ENCODE results near the gene TOM1. TPM values are rescaled to one million over a fixed set of nuclear protein-coding genes. Genes with fewer than 3 reads are reported as not detected.
"Not testable (repeated sequence)": the region's sequence is repeated elsewhere in the genome, so short reads cannot be mapped to it uniquely, and the experiment has no call there.

TOM1 gene
- polyA plus RNA-seq, 1 of the 3 experiments (the other 2 are of a cell fraction) = 26.9 TPM

- Histone ChIP-seq H4K20me1 (ENCODE audit: insufficient read depth) (no peaks in the 10 kb centered on the region), H3K9me3 (no peaks in the 10 kb centered on the region), H3K4me2 (no peak overlapping the region), H3K4me1 (ENCODE audit: control insufficient read depth in 1 of 2, insufficient read depth in 2 of 2, low read depth in 1 of 2, low read length in 1 of 2) (no peaks in the 10 kb centered on the region), H2AFZ (ENCODE audit: low read depth) (no peak overlapping the region), H3K9ac (no peak overlapping the region), H3K9me2 (no peaks in the 10 kb centered on the region), H3K27ac (ENCODE audit: low read depth in 2 of 2, low read length in 1 of 2) (no peak overlapping the region), H3K36me3 (replicated peaks in 1 of 2; ENCODE audit: control insufficient read depth in 1 of 2, insufficient read depth in 2 of 2, low read length in 1 of 2) (no peaks in the 10 kb centered on the region), H3F3A (replicated peaks; ENCODE audit: insufficient read depth) (peaks cover 7% of the 10 kb centered on the region), H3K79me2 (ENCODE audit: insufficient read depth) (no peaks in the 10 kb centered on the region), H3K4me3 (ENCODE audit: low read depth in 2 of 2, low read length in 1 of 2) (no peak overlapping the region), H3K27me3 (ENCODE audit: insufficient read depth) (no peaks in the 10 kb centered on the region)
- ChIA-PET CTCF (interaction anchor here (1.3 to 2.3 kb wide), 3 partner anchors 10 to 761 kb away, joined by 3 to 9 read pairs (median 3); no protein-coding TSS in a partner anchor), POLR2A (no interaction called here)
- WGBS (ENCODE audit: low lambda C conversion rate) = 97% methylated on average over 11 of the region's 11 CpGs
- DNase-seq = no peak
- TF ChIP-seq ZBTB33 (IDR thresholded peaks at IDR 0.05; ENCODE audit: borderline replicate concordance, low read depth) (no peak), POLR2AphosphoS5 (IDR thresholded peaks at IDR 0.05; ENCODE audit: low read depth, low read length) (no peak), IRF3 (IDR thresholded peaks at IDR 0.05; ENCODE audit: low read depth, low read length) (no peak), SIN3A (IDR thresholded peaks at IDR 0.05; ENCODE audit: borderline replicate concordance, low read depth, low read length) (no peak), CTCF (IDR thresholded peaks at IDR 0.05) (no peak), SMC3 (IDR thresholded peaks at IDR 0.05; ENCODE audit: low read depth, low read length) (no peak), GATA2 (CRISPR knock-in tag; IDR thresholded peaks at IDR 0.05) (no peak), FOSL2 (IDR thresholded peaks at IDR 0.05; ENCODE audit: borderline replicate concordance, low read depth) (no peak), RFX5 (IDR thresholded peaks at IDR 0.05; ENCODE audit: low read length) (no peak), FOXM1 (IDR thresholded peaks at IDR 0.05; ENCODE audit: low read depth) (no peak), FOXJ3 (CRISPR knock-in tag; IDR thresholded peaks at IDR 0.05) (no peak), CHD2 (IDR thresholded peaks at IDR 0.05; ENCODE audit: low read length, partially characterized antibody) (no peak), EZH2phosphoT487 (IDR thresholded peaks at IDR 0.05; ENCODE audit: borderline replicate concordance, low read depth) (no peak), RCOR1 (IDR thresholded peaks at IDR 0.05; ENCODE audit: low read length) (no peak), TCF12 (IDR thresholded peaks at IDR 0.05) (no peak), REST (IDR thresholded peaks at IDR 0.05; ENCODE audit: low read depth, low read length) (no peak)
These were observed 63.9 kb downstream of the TOM1 start for GRCh38 chr22:35363566-35364086.

GRCh38 chr22:35364230-35364629 lies 64.5 kb downstream of the TOM1 start:
- H3K9ac ChIP-seq; H3K9me2 ChIP-seq; H2AFZ ChIP-seq (ENCODE audit: low read depth); H3K79me2 ChIP-seq (ENCODE audit: insufficient read depth); H3K4me2 ChIP-seq; H3K36me3 ChIP-seq (replicated peaks in 1 of 2; ENCODE audit: control insufficient read depth in 1 of 2, insufficient read depth in 2 of 2, low read length in 1 of 2); H3K4me1 ChIP-seq (ENCODE audit: control insufficient read depth in 1 of 2, insufficient read depth in 2 of 2, low read depth in 1 of 2, low read length in 1 of 2); DNase-seq; POLR2A ChIA-PET; H3F3A ChIP-seq (replicated peaks; ENCODE audit: insufficient read depth); H3K4me3 ChIP-seq (ENCODE audit: low read depth in 2 of 2, low read length in 1 of 2); H3K27me3 ChIP-seq (ENCODE audit: insufficient read depth); H4K20me1 ChIP-seq (ENCODE audit: insufficient read depth); H3K27ac ChIP-seq (ENCODE audit: low read depth in 2 of 2, low read length in 1 of 2); H3K9me3 ChIP-seq: not testable (repeated sequence)
- WGBS (ENCODE audit: low lambda C conversion rate) = 70% methylated on average over 7 of the region's 7 CpGs
- CTCF ChIA-PET = interaction anchor here (2.3 kb wide), 1 partner anchor 13 kb away, joined by 9 read pairs; no protein-coding TSS in a partner anchor

All from SK-N-SH (cell line).